ENCODE data around the gene DEFB129. TPM values are rescaled to one million over a fixed set of nuclear protein-coding genes. Genes with fewer than 3 reads are reported as not detected.

DEFB129 gene
- total RNA-seq, 4 donors from 2014 or later: not detected

DNA sequence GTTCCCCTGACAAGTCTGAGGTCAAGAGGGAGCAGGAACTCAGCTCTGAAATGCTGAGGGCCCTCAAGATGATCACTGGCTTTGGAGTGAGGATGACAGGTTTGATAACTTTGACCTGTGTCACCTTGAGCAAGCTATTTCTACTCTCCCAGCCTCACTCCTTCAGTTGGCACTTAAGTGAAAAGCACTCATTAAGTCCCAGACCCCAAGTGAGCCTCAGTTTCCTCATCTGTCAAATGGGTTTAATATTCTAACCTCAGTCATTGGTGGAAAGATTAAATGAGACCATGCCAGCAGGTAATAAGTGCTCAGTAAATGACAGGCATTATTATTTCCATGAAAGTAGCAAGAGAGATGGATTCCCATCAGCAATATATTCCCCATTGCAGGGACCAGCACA lies 44.5 kb downstream of the DEFB129 start:
- Histone ChIP-seq H3K27ac (no peak overlapping the region), H3K4me3 (no peak overlapping the region), H3K36me3 (no peaks in the 10 kb centered on the region), H3K9me3 (no peaks in the 10 kb centered on the region), H3K27me3 (no peaks in the 10 kb centered on the region), H3K4me1 (no peaks in the 10 kb centered on the region)
- TF ChIP-seq, protein P1, sequence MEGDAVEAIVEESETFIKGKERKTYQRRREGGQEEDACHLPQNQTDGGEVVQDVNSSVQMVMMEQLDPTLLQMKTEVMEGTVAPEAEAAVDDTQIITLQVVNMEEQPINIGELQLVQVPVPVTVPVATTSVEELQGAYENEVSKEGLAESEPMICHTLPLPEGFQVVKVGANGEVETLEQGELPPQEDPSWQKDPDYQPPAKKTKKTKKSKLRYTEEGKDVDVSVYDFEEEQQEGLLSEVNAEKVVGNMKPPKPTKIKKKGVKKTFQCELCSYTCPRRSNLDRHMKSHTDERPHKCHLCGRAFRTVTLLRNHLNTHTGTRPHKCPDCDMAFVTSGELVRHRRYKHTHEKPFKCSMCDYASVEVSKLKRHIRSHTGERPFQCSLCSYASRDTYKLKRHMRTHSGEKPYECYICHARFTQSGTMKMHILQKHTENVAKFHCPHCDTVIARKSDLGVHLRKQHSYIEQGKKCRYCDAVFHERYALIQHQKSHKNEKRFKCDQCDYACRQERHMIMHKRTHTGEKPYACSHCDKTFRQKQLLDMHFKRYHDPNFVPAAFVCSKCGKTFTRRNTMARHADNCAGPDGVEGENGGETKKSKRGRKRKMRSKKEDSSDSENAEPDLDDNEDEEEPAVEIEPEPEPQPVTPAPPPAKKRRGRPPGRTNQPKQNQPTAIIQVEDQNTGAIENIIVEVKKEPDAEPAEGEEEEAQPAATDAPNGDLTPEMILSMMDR (IDR thresholded peaks at IDR 0.05): no peak
- TF ChIP-seq POLR2A (IDR thresholded peaks at IDR 0.05): no peak
- intact Hi-C loops (cut with DNase I; ENCODE audit: low total_unique reads): loop anchor here (10.0 kb wide), 1 partner anchor 63 kb away; no protein-coding TSS in a partner anchor
- DNase-seq: no peak

DNA sequence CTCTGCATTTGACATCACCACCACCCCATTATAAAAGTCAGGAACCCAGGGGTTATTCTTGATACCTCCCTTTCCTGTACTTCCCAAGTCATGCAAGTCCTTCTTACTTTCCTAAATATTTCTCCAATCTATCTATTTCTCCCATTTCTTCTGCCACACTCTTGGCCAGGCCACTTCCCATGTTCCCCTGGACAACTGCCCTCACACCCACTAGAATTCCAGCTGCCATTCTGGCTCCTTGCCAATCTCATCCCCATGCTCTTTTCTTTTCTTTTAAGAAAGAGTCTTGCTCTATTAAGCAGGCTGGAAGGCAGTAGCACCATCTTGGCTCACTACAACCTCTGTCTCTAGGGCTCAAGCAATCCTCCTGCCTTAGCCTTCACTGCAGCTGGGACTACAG lies 45.7 kb downstream of the DEFB129 start:
- Histone ChIP-seq H3K27me3 (no peaks in the 10 kb centered on the region), H3K27ac (no peak overlapping the region), H3K36me3 (no peaks in the 10 kb centered on the region), H3K4me1 (no peaks in the 10 kb centered on the region), H3K9me3 (no peaks in the 10 kb centered on the region), H3K4me3 (no peak overlapping the region)
- no peak for TF ChIP-seq POLR2A (IDR thresholded peaks at IDR 0.05)
- TF ChIP-seq, protein P1 (IDR thresholded peaks at IDR 0.05): no peak
- intact Hi-C loops (cut with DNase I; ENCODE audit: low total_unique reads): loop anchor here (10.0 kb wide), 1 partner anchor 62 kb away; no protein-coding TSS in a partner anchor
- no peak for DNase-seq

- Histone ChIP-seq H3K9me3 (no peaks in the 10 kb centered on the region), H3K4me3 (no peak overlapping the region), H3K36me3 (no peaks in the 10 kb centered on the region), H3K27ac (no peak overlapping the region), H3K27me3 (no peaks in the 10 kb centered on the region), H3K4me1 (no peaks in the 10 kb centered on the region)
- no peak for DNase-seq
- TF ChIP-seq, protein P1 (IDR thresholded peaks at IDR 0.05): no peak
- no peak for TF ChIP-seq POLR2A (IDR thresholded peaks at IDR 0.05)
- intact Hi-C loops (cut with DNase I; ENCODE audit: low total_unique reads): loop anchor here (10.0 kb wide), 1 partner anchor 61 kb away; no protein-coding TSS in a partner anchor
Observed at GRCh38 chr20:273884-274283, 46.8 kb downstream of the DEFB129 start.

- DNase-seq: no peak
- intact Hi-C loops (cut with DNase I; ENCODE audit: low total_unique reads): loop anchor here (10.0 kb wide), 1 partner anchor 59 kb away; no protein-coding TSS in a partner anchor
- Histone ChIP-seq H3K27ac (no peak overlapping the region), H3K4me3 (no peak overlapping the region), H3K36me3 (no peaks in the 10 kb centered on the region), H3K4me1 (no peaks in the 10 kb centered on the region), H3K27me3 (no peaks in the 10 kb centered on the region), H3K9me3 (no peaks in the 10 kb centered on the region)
- TF ChIP-seq POLR2A (IDR thresholded peaks at IDR 0.05): no peak
- TF ChIP-seq, protein P1 (IDR thresholded peaks at IDR 0.05): no peak
Observed at GRCh38 chr20:275791-276190, 48.7 kb downstream of the DEFB129 start.

- intact Hi-C loops (cut with DNase I; ENCODE audit: low total_unique reads): loop anchor here (10.0 kb wide), 1 partner anchor 58 kb away; no protein-coding TSS in a partner anchor
- no peaks in the 10 kb centered on the region for H3K4me1 ChIP-seq
- DNase-seq: no peak
- no peaks in the 10 kb centered on the region for H3K36me3 ChIP-seq
- no peak overlapping the region for H3K4me3 ChIP-seq
- no peak overlapping the region for H3K27ac ChIP-seq
- no peaks in the 10 kb centered on the region for H3K9me3 ChIP-seq
- H3K27me3 ChIP-seq: no peaks in the 10 kb centered on the region
- TF ChIP-seq POLR2A (IDR thresholded peaks at IDR 0.05): no peak
- TF ChIP-seq, protein P1 (IDR thresholded peaks at IDR 0.05): no peak
Observed at GRCh38 chr20:276620-277495, 49.8 kb downstream of the DEFB129 start.
